ENCODE data around the gene GATAD2B. TPM values are rescaled to one million over a fixed set of nuclear protein-coding genes. Genes with fewer than 3 reads are reported as not detected.

Gene GATAD2B
- total RNA-seq, 1 donor from 2014 or later: 23.9 TPM

GRCh38 chr1:153953859-153954365 lies 31.1 kb upstream of the GATAD2B start:
- no peak for DNase-seq (ENCODE audit: extremely low read depth, low read depth, low spot score)

- DNase-seq (ENCODE audit: extremely low read depth, low read depth, low spot score): no peak
Observed at GRCh38 chr1:153951801-153952200, 29.0 kb upstream of the GATAD2B start.

- DNase-seq (ENCODE audit: extremely low read depth, low read depth, low spot score): no peak
Observed at GRCh38 chr1:153951183-153951582, 28.4 kb upstream of the GATAD2B start.

DNA sequence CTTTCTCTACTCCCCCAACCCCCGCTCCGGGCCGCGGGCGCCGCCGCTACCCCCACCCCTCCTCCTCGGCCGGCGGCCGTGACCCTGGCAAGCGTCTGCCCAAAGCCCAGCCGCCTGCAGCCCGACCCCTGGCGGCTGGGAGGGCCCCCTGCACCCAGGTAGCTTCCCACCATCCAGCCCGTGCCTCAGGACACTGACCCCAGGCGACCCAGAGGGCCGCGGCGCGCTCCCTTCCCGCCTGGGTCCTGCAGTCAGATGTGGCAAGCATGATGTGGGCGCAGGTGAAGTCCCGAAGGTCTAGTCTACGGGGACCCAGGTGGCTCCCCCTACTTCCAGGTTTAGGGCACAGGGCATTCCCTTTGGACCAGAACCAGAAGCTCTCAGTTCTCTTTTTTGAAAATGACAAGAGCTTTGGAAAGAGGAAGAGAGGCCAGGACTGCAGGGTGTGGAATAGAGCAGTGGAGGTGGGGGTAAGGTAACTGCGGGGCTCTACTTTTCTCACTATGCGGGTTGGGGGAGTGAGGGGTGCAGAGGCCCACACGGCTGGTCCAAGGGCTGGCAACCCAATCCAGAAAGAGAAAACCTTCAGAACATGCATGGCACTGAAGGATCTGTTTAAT lies 24.0 kb upstream of the GATAD2B start, which contains the start of gene DENND4B:
Gene DENND4B, minus strand, starts transcription at position 97 of the 620 bp plus-strand sequence. CDS start 2,344 bp downstream, outside the sequence.
- no peak for DNase-seq (ENCODE audit: extremely low read depth, low read depth, low spot score)

DNA sequence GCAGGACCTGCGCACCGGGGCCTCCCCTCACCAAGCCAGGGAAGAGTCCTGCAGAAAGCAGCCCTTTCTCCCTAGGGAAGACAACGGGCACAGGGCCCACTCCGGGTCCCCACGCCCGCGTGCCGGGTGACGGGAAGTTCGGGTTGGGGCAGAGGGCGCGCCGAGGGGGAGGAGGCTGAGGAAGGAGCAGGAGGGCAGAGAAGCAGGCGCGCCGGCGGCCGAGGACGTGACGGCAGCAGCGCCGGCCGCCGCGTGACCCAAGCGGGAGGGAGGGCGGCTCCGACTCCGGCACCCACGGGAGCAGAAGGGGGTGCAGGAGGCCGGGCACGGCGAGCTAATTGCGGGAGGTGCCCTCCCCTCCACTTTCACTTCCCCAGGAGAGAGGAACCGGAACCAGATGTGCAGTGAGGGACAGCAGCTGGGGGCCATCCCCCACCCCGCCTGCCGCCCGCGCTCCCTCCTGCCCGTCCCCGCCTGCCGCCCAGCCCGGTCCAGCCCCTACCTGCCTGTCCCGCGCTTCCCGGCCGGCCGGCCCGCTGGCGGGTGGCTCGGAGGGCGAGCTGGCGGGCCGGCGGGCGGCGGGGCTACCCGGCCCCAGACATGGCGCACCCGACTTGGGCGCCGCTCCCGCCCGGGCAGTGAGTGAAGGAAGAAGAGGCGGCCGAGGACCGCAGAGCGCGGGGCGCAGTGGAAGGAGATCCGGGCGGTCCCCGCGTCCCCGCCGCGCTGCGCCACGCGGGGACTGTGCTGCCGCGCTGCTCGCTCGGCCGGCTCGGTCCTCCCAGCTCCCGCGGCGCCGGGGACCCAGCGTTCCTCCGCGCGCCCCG lies 23.2 kb upstream of the GATAD2B start:
- DNase-seq (ENCODE audit: extremely low read depth, low read depth, low spot score): no peak

DNA sequence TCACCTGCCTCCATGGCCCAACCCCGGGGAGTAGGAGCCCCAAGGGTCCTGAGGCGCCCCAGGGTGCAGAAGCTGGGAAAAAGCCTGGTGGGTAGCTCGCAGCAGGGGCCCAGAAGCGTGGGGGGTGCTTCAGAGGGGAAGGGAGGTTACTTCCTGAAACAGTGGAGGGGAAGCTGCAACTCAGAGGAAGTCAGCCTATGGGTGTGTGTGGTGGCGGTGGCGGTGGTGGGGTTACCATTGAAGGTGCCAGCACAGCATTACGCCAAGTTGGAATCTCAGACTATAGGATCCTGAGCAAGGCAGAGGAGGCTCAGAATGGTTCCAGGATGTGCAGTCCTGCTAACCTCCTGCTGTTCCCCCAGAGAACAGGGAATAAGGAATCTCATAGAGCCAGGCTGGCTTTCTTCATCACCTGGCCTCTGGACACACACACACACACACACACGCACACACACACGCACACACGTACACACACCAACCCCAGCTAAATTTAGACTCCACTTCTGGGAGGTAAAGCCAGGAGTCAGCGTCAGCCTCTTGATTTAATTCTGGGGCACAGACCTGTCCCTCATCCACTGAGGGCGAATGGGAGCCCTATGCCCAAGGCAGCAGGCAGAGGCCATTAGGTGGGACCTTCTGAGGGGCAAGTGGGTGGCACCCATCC lies 22.5 kb upstream of the GATAD2B start:
- DNase-seq (ENCODE audit: extremely low read depth, low read depth, low spot score): no peak

GRCh38 chr1:153944827-153945117 lies 22.0 kb upstream of the GATAD2B start:
- DNase-seq (ENCODE audit: extremely low read depth, low read depth, low spot score): no peak

DNA sequence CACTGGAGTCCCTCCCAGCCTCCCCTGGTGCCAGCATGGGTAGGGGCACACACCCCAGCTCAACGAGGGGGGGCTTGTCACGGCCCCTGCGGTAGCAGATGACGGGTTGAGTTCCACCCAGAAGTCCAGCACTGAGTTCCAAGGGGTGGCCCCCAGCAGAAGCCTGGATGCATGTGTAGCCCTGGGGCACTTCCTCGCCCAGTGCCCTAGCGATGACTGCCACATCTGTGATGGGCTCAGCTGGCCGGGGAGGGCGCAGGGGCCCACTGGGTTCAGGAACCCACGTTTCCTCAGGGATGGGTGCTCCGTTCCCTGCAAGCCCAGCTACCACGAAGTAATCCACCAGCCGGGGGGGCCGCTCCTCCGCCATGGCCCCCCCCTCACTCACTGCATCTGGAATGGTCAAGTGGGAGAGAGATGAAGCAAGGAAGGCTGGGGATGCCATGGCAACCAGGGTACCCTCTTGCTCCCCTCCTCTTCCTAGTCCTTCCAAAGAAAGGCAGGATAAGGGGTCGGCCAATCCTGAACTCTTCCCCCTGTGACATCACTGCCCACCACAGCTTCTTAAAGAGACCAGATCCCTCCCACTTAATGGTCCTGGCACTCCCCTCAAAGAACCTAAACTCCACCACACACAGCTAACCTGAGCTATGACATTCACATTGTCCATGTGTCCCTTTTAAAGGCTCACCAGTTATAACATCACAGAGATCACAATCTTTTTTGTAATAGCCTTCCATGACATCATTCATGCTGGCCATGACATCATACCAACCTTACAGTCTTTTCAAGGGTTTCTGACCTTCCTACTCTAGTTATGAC lies 21.4 kb upstream of the GATAD2B start:
- no peak for DNase-seq (ENCODE audit: extremely low read depth, low read depth, low spot score)

DNA sequence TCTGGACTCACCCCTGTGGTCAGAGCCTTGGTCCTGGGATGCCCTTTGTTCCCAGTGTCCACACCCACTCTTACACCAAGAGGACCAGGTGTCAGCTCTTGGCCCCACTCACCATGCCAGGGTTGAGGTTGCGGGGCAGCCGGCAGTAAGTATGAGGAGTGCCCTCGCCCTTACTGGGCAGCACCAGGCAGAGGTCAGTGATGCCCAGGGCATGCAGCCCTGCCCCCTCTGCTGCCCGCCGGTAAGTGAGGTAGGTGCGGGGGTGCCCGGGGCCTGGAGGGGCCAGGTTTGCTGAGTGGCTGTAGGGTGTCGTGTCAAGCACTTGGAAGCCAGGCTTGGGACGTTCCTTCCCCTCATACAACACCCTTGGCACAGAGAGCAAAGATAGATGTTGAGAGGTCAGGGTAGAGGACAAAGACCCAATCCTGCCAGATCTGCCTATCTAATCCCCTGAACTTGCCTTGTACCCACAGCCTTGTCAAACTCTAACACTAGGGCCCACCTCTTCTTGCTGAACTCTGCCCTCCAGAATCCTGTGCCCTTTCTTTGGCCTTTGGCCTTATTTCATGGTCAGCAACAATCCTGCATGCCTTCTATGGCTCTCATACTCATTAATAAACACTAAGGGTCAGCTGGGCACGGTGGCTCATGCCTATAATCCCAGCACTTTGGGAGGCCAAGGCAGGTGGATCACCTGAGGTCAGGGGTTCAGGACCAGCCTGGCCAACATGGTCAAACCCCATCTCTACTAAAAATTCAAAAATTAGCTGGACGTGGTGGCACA lies 20.2 kb upstream of the GATAD2B start:
- DNase-seq (ENCODE audit: extremely low read depth, low read depth, low spot score): no peak

DNA sequence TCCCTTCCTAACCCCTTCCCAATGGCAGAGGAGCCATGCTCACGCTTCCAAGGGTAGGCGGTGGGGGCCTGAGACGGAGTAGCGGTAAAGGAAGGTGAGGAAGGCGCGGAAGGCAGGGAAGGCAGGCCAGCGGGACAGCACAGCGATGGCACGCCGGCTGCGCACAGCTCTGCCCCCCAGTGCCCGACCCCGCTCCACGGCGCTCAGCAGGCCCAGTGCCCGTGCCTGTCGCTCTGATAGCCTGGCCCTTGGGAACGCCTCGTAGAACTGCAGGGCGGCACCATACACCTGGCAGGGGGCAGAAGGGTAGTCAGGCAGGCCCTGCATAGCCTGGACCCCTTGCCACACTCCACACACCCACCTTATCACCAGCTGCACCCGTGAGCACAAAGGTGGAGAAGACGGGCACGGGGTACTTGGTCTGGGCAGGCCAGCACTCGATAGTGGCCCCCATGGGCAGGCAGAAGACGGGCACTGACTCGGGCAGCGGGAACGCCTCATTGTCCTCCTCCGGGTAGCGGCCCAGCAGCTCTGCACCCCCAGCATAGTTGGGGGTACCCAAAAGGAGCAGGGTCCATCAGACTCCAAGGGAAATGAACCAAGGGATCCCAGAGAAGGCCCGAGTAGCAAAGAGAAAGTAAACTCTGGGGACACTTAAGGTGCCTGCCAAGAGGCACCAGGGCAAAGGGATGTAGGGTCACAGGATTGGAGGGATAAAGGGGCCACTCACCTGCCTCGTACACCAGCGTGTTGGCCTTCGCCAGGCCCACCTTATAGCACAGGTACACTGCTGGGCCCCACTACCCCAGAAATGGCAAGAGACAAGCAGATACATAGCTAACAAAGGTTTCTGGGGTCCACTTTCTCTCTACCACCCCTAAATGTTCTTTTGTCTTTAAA lies 19.3 kb upstream of the GATAD2B start:
- no peak for DNase-seq (ENCODE audit: extremely low read depth, low read depth, low spot score)

GRCh38 chr1:153940756-153941155 lies 18.0 kb upstream of the GATAD2B start:
- no peak for DNase-seq (ENCODE audit: extremely low read depth, low read depth, low spot score)

DNA sequence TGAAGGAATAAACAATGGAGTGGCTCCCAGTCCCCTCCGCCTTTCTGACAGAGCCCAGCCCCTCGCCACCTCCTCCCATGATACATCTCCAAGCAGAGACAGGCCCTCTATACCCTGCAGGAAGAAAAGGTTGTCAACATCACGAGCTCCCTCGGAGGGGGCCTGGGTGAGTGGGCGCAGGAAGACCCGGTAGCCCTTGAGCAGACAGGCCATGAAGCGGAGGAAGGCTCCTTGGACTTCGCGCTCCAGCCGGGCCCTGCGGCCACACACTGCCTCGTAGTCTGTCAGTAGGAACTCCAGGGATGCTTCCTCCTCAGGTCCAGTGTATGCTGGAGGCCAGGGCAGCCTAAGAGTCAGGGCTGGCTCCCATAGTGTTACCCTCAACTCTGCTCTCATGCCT lies 16.7 kb upstream of the GATAD2B start:
- no peak for DNase-seq (ENCODE audit: extremely low read depth, low read depth, low spot score)

DNA sequence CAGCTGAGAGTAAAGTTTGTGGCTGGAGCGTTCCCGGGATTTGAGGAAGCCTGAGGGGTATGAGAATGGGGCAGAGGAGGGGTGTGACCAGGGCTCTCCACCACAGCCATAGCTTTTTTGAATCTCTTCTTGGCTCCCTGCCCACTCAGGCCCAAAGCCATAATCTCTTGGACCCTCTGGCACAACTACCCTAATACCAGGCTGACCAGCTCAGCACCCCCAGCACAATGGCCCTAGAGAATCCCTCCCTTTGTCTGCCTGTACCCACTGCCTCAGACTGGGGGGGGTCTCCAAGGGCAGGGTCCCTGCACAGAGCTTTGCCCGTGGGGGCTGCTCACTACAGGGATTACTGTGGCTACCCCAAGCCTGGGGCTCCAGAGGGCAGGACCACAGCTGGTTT lies 16.2 kb upstream of the GATAD2B start:
- no peak for DNase-seq (ENCODE audit: extremely low read depth, low read depth, low spot score)

GRCh38 chr1:153937331-153937730 lies 14.6 kb upstream of the GATAD2B start:
- no peak for DNase-seq (ENCODE audit: extremely low read depth, low read depth, low spot score)

GRCh38 chr1:153936011-153936802 lies 13.4 kb upstream of the GATAD2B start:
- no peak for DNase-seq (ENCODE audit: extremely low read depth, low read depth, low spot score)

DNA sequence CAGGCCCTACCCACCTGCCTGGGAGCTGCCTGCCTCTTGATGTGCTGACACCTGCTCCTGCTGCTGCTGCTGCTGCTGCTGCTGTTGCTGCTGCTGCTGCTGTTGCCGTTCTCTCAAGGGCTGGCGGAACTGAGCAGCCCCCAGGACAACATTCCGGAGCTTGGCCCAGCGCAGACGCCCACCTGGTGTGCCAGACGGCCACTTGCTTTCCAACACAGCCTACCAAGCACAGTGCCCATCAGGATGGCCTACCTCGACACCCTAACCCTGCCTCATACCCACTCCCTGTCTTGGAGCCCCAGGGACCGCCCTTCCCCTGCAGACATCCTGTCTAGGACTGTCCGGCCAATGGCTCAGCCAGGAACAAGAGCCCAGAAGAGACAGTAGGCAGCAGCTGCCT lies 12.0 kb upstream of the GATAD2B start:
- DNase-seq (ENCODE audit: extremely low read depth, low read depth, low spot score): no peak

DNA sequence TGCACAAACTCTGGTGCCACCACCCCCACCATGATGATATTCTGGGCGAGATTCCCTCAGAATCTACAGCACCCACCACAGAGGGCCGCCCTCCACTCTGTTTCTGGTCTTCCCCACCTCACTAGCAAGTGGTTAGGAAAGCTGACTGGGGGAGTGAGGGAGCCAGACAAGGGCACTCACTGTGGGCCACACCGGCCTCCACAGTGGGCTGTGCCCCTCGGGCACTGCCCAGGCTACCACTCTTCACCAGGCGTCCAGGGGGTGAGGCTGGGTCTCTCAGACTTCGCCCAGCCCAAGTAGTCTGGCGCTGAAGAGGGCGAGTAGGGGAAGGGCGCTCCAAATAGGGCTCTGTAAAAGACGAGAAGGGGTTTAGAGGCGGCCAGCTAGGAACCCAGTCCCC lies 11.2 kb upstream of the GATAD2B start:
- DNase-seq (ENCODE audit: extremely low read depth, low read depth, low spot score): no peak

DNA sequence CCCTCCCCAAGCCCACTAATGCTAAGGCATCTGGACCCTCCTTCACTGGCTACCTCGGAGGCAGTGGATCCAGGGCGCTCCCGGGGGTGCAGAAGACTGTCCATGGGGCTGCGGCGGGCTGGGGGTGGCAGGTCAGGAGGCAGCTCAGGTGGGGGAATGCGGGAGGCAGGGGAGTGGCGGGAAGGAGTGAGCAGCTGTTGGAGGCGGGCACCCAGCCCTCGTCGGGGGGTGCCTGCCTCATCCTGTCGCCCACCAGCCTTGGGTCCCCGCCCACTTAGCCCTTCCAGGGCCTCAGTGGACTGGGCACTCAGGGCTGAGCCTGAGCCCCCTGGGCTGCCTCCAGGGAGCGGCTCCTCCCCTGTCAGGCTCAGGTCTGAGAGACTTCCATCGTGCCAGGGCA lies 10.7 kb upstream of the GATAD2B start:
- DNase-seq (ENCODE audit: extremely low read depth, low read depth, low spot score): no peak
